Fibroblast of peridontal ligament (primary cell): ENCODE data around the gene INSR.
A peak's percentile ranks its signal among the peaks of the same experiment; 100 is the strongest.
"Not testable (repeated sequence)": the region's sequence is repeated elsewhere in the genome, so short reads cannot be mapped to it uniquely, and the experiment has no call there.

Source experiments
- DNase-seq: peaks from one replicate; pipeline ENCODE4 v3.0.0-alpha.2; 2010; ENCODE audit errors: extremely low read depth

Gene INSR

GRCh38 chr19:7224209-7224686, 70.0 kb downstream of the INSR start:
- peak; percentile 45 for DNase-seq

DNA sequence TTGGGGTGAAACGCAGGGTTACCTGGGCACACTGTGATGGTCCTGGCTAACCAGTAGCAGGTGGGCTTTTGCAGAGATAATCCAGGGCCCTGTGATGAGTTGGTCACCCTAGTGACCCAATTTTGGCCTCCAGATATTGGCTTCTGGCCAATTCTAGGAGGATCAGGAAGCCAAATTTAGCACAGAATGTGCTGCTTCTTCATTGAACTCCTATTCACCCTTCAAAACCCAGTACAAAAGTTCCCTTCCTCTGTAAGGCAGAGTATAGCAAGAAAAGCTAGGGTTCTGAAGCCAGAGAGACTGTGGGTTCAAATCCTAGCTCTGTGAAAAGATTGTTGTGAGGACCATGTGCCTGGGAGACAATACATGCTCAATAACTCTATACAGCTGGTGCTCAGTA, 70.8 kb downstream of the INSR start:
- no peak for DNase-seq

GRCh38 chr19:7219056-7219455, 75.2 kb downstream of the INSR start:
- no peak for DNase-seq

DNA sequence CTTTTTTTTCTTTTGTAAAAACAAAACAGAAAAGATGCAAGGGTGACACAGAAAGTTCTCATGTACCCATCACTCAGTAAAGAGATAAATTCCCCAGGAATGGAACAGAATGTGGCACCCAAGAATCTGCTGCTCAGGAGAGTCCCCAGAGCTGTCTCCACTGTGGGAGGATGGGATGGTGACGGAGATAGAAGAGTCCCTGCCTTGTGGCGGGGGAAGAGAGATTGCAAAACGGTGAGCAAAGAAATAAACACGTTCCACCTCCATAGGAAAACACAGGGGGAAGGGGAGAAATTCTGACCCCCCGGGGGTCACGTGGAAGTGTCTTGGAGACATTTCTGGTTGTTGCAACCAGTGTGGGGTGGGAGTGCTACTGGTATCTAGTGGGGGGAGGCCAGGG, 76.4 kb downstream of the INSR start:
- no peak for DNase-seq

GRCh38 chr19:7216373-7216902, 77.8 kb downstream of the INSR start:
- no peak for DNase-seq

DNA sequence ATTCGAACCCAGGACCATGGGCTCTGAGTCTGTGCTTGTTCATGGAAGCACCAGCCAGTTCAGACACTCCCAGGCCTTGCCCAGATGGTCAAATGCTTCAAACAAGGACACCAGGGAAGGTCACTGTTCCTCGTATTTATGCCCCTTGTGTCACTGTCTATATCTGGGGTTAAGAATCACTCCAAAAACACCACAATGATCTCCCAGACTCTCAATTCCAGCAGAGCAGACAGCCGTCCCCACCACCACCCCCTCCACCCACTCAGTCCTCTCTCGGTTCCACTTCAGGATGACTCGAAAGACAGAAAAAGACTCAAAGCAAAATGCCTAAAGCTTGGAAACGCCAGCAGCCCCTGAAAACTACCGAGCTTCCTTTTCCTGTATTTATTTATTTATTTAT, 79.0 kb downstream of the INSR start:
- no peak for DNase-seq

DNA sequence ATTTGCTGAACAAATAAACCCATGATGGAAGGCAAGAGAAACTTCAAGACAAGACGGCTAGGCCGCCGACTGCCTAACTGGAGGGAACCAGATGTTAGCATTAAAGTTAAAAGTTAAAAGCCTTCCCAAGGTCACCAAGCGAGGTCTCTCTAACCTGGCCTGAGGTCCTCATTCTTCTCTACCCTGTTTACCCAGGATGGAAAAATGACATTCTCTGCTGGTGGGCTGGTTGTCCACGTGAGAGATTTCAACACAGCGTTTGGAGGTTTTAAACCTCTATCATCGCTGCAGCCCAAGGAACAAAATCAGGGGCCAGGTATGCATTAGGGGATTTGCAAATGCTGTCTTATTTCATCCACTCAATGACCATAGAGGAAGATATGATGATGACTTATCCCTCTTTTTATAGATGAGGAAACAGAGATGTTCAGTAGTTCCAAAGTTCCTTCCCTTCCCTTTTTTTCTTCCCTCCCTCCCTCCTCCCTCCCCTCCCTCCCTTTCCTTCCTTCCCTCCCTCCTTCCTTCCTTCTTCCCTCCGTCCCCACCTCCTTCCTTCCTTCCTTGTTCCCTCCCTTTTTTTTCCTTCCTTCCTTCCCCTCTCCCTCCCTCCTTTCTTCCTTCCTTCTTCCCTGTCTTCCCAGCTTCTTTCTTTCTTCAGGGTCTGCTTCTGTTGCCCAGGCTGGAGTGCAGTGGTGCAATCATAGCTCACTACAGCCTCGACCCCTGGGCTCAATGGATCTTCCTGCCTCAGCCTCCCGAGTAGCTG, 79.7 kb downstream of the INSR start:
- no peak for DNase-seq

- DNase-seq = no peak
These were observed 80.4 kb downstream of the INSR start for GRCh38 chr19:7213628-7214323.

DNA sequence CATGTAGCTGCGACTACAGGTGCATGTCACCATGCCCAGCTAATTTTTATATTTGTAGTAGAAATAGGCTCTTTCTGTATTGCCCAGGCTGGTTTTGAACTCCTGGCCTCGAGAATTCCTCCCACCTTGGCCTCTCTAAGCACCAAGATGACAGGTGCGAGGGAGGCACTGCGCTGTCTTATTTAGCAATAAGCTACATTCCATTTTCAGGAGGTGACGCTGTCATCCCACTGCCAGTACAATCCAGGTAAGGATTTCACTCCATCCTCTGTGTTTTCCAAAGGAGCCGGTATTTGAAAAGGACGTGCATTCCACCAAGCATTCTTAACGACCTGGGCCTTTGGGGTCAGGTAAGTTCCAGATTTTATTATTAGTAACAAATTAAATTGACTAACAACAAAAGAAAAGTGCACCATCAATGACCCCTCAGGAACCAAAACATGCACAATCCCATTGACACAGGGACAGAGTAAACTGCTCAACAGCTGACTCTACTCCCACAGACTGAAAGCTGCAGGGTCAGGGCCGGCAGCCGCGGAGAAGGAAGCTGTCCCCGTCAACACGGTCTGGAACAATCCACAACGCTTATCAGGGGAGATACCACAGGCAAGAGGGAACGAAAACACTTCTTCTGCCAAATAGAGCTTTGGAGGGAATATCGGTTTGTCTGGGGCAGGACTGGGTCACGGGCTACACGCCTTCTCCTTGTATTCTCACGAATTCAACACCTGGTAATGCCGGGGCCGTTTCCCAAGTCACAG, 82.8 kb downstream of the INSR start:
- DNase-seq = no peak

GRCh38 chr19:7210359-7210758, 83.9 kb downstream of the INSR start:
- no peak for DNase-seq

DNA sequence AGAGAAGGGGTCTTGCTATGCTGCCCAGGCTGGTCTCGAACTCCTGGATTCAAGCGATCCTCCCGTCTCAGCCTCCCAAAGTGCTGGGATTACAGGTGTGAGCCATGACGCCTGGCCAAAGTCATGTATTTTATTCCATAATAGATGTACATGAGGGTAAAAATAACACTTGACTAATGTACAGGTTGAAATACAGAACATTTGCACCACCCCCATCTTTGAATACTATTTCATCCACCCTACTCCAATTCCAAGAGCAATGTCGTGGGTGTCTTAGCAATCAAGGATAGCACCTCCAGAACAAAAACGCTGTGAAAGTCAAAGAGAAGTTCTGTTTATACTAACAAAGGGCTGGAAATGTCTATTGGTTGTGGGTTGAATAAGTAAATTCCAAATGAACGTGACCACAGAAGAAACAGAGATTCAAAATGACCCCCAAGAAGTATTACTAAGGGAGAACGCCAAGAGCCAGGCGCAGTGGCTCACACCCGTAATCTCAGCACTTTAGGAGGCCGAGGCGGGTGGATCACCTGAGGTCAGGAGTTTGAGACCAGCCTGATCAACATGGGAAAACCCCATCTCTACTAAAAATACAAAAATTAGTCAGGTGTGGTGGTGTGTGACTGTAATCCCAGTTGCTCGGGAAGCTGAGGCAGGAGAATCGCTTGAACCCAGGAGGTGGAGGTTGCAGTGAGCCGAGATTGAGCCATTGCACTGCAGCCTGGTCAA, 84.5 kb downstream of the INSR start:
- DNase-seq = not testable (repeated sequence)

DNA sequence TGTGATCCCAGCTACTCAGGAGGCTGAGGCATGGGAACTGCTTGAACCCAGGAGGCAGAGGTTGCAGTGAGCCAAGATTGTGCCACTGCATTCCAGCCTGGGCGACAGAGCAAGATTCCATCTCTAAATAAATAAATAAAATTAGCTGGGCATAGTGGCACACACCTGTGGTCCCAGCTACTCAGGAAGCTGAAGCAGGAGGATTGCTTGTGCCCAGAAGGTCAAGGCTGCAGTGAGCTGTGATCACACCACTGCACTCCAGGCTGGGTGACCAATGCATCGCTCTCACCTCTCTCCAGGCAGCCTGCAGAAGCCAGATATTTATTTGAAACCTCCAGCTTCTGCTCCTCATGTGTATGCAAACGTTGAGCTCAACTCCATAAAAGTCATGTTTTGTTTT, 85.2 kb downstream of the INSR start:
- not testable (repeated sequence) for DNase-seq

- DNase-seq = no peak
These were observed 90.9 kb downstream of the INSR start for GRCh38 chr19:7203332-7203731.

DNA sequence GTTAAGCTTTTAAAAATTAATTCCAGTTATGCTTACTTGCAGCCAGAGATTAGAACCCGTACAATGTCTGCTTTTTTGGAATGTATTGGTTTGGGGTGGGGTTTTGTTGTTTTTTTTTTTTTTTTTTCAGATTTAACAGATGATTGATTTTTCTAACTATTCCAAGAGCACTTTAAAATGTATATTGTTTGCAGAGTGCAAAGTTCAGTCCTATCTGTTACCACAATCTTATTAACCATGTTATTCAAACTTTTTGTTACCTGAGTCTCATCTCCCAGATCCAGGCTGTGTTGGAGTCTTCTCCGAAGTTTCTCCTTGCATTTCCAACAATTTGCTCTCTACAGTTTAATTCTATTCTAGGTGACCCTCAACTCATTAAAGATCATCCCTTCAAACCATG, 91.3 kb downstream of the INSR start:
- DNase-seq = no peak

DNA sequence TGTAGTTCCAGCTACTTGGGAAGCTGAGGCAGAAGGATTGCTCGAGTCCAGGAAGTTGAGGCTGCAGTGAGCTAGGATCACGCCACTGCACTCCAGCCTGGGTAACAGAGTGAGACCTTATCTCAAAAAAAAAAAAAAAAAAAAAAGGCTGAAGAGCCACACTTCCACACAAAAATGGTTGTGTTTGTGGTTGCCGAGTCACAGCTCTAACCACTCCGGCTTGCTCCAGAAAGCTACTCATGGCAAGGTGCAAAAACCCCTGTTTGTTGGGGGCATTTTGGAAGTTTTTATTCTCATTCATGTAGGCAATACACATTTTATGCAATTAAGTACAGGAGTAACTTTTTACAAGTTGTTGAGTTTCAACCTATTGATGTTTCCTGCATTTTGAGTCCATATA, 93.5 kb downstream of the INSR start:
- DNase-seq = no peak

- DNase-seq = no peak
These were observed 94.3 kb downstream of the INSR start for GRCh38 chr19:7199613-7200533.

DNA sequence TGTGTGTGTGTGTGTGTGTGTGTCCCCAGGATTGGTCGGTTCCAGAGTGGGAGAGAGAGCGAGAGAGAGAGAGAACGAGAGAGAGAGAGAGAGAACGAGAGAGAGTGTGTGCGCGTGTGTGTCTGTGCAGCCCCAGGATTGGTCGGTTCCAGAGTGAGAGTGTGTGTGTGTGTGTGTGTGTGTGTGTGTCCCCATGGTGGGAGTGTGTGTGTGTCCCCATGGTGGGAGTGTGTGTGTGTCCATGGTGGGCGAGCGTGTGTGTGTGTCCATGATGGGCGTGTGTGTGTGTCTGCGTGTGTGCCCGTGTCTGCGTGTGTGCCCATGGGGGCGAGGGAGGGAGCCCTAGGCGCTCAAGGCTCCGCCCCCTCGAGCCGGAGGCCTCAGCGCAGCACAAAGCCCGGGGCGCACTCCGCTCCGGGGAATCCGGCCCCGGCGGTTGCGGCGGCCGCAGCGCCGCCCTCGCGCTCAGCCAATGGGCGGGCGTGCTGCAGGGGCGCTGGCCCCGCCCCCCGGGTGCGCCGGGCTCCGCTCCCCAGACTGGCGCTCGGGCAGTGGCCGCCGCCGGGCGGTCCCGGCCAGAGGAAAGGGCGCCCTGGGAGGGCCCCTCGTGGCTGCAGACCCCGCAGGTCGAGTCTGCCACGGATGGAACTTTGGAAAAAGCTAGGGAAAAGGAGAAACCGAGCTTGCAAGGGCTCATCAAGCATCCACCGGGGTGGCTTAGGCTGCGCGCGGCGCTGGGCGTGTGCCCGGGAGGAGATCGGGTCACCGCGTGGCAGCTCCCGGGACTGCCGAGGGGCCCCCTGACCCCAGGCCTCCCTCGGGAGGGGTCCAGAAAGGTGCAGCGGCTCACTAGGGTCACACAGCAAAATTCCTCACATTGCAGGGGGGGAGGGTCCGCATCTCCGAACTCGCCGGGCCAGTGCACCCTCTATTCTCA, 96.2 kb downstream of the INSR start:
- peak; percentile 89 for DNase-seq

DNA sequence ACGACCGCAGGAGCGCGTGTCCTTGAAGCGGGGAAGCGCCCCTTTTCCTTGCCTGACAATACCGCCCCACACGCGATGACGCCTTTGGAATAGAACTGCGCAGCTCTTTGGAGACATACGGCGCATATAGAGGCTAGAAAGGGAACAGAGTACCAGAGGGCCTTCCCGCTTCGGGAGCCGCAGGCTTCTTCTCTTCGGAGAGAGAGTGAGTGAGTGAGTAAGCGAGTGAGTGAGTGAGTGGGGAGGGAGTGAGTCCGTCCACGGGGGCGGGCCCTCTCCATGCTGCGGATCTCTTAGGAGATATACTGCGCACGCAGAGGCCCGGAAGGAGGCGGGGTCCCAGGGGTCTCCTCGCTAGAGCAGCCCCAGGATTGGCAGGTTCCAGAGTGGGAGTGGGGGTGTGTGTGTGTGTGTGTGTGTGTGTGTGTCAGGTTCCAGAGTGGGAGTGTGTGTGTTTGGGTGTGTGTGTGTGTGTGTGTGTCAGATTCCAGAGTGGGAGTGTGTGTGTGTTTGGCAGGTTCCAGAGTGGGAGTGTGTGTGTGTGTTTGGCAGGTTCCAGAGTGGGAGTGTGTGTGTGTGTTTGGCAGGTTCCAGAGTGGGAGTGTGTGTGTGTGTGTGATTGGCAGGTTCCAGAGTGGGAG, 97.0 kb downstream of the INSR start:
- peak; percentile 89 for DNase-seq

- DNase-seq = peak; percentile 31
These were observed 97.5 kb downstream of the INSR start for GRCh38 chr19:7196763-7197118.
